GM23338 (cell line): ENCODE results near the gene OTOP2.
A peak's percentile ranks its signal among the peaks of the same experiment; 100 is the strongest.

Experiments used
- CREB1 ChIP-seq: fragments of 250-450 bp; sonication (Bioruptor Pico); IDR thresholded peaks from 2 replicates; pipeline ENCODE4 v1.5.0; 2020; ENCODE audit warnings: low read depth, mild to moderate bottlenecking, moderate library complexity
- EZH2 ChIP-seq: fragments of 200-600 bp; sonication (generic); IDR thresholded peaks from one replicate; pipeline ENCODE4 v1.8.0; 2017; ENCODE audit warnings: antibody characterized with exemption, mild to moderate bottlenecking, low read depth; ENCODE audit not compliant: unreplicated experiment
- EZH2phosphoT487 ChIP-seq: fragments of 200-600 bp; sonication (generic); IDR thresholded peaks from one replicate; pipeline ENCODE4 v1.8.1; 2018; ENCODE audit warnings: antibody characterized with exemption; ENCODE audit not compliant: unreplicated experiment
- JUNB ChIP-seq: IDR thresholded peaks from one replicate; pipeline ENCODE4 v1.6.1; 2016; ENCODE audit warnings: antibody characterized with exemption; ENCODE audit not compliant: unreplicated experiment
- POLR2AphosphoS5 ChIP-seq: IDR thresholded peaks from 2 replicates; pipeline ENCODE4 v1.6.1; 2016; ENCODE audit warnings: antibody characterized with exemption, low read depth
- ZNF331 ChIP-seq: fragments of 250-450 bp; sonication (Bioruptor Pico); IDR thresholded peaks from 2 replicates; pipeline ENCODE4 v1.5.0; 2020; ENCODE audit warnings: low read depth, mild to moderate bottlenecking, moderate library complexity
- TF ChIP-seq, protein P1 (sequence below), 2 experiments: fragments of 200-600 bp in 1 of 2; sonication (generic) in 1 of 2; conservative IDR thresholded peaks; 2 replicates each; pipeline versions ENCODE4 v1.5.1 to v1.6.1; 2016 to 2017; ENCODE audit warnings: antibody characterized with exemption in 2 of 2, low read depth in 2 of 2, mild to moderate bottlenecking in 2 of 2, moderate library complexity in 1 of 2
- TF ChIP-seq, protein P2 (sequence below): IDR thresholded peaks from one replicate; pipeline ENCODE4 v1.6.1; 2018; ENCODE audit warnings: antibody characterized with exemption; ENCODE audit not compliant: unreplicated experiment

DNA sequence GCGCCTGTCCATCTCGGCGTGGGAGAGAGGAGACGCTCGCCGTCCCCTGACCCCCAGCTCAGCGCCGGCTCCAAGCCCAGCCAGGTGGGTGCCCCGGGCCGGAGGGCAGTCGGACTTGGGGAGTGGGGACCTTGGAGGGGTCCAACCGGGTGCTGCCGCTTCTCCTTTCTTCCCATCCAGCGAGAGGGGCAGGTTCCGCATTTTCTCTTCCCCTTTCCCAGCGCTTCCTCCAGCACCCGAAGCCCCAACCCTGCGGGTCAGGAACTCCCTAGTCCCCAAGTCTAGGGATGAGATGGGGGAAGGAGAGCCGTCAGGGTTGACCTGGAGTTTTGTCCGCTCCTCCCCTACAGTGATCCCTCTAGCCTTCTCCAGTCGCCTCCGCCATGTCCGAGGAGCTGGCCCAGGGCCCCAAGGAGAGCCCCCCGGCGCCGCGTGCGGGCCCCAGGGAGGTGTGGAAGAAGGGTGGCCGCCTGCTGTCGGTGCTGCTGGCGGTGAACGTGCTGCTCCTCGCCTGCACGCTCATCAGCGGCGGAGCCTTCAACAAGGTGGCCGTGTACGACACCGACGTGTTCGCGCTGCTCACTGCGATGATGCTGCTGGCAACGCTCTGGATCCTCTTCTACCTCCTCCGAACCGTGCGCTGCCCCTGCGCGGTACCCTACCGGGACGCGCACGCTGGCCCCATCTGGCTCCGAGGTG lies at the start of gene OTOP2:
- TF ChIP-seq, protein P1, sequence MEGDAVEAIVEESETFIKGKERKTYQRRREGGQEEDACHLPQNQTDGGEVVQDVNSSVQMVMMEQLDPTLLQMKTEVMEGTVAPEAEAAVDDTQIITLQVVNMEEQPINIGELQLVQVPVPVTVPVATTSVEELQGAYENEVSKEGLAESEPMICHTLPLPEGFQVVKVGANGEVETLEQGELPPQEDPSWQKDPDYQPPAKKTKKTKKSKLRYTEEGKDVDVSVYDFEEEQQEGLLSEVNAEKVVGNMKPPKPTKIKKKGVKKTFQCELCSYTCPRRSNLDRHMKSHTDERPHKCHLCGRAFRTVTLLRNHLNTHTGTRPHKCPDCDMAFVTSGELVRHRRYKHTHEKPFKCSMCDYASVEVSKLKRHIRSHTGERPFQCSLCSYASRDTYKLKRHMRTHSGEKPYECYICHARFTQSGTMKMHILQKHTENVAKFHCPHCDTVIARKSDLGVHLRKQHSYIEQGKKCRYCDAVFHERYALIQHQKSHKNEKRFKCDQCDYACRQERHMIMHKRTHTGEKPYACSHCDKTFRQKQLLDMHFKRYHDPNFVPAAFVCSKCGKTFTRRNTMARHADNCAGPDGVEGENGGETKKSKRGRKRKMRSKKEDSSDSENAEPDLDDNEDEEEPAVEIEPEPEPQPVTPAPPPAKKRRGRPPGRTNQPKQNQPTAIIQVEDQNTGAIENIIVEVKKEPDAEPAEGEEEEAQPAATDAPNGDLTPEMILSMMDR (conservative IDR thresholded peaks at IDR 0.05; ENCODE audit: low read depth in 2 of 2) = no peak
- no peak for TF ChIP-seq POLR2AphosphoS5
- TF ChIP-seq, protein P2, sequence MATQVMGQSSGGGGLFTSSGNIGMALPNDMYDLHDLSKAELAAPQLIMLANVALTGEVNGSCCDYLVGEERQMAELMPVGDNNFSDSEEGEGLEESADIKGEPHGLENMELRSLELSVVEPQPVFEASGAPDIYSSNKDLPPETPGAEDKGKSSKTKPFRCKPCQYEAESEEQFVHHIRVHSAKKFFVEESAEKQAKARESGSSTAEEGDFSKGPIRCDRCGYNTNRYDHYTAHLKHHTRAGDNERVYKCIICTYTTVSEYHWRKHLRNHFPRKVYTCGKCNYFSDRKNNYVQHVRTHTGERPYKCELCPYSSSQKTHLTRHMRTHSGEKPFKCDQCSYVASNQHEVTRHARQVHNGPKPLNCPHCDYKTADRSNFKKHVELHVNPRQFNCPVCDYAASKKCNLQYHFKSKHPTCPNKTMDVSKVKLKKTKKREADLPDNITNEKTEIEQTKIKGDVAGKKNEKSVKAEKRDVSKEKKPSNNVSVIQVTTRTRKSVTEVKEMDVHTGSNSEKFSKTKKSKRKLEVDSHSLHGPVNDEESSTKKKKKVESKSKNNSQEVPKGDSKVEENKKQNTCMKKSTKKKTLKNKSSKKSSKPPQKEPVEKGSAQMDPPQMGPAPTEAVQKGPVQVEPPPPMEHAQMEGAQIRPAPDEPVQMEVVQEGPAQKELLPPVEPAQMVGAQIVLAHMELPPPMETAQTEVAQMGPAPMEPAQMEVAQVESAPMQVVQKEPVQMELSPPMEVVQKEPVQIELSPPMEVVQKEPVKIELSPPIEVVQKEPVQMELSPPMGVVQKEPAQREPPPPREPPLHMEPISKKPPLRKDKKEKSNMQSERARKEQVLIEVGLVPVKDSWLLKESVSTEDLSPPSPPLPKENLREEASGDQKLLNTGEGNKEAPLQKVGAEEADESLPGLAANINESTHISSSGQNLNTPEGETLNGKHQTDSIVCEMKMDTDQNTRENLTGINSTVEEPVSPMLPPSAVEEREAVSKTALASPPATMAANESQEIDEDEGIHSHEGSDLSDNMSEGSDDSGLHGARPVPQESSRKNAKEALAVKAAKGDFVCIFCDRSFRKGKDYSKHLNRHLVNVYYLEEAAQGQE = no peak
- TF ChIP-seq CREB1 (CRISPR knock-in tag) = no peak
- TF ChIP-seq ZNF331 = no peak
- peak; percentile 93 for TF ChIP-seq EZH2
- TF ChIP-seq EZH2phosphoT487 = no peak
- no peak for TF ChIP-seq JUNB
